Aortic smooth muscle cell (primary cell): ENCODE data around the gene KLRC1. TPM values are rescaled to one million over a fixed set of nuclear protein-coding genes. Genes with fewer than 3 reads are reported as not detected.

Source experiments
- total RNA-seq: library from RNA; depleted of rRNA; stranded (reverse); fragments of >200 nt; gene quantifications from 2 replicates; pipeline ENCODE4 v1.2.3, GENCODE V29; 2014

Gene KLRC1
- not detected in 2 replicates for total RNA-seq

GRCh38 chr12:10453156-10453555, at the start of gene KLRC1:
Gene KLRC1 (minus strand): TSS chr12:10453377. CDS start chr12:10451156, 2,221 bp downstream.

GRCh38 chr12:10435816-10436215, 17.4 kb downstream of the KLRC1 start, which contains the start of gene KLRC2:
Gene KLRC2 (minus strand): TSS chr12:10436010. CDS start chr12:10435986, 24 bp downstream.

GRCh38 chr12:10420334-10420733, 32.8 kb downstream of the KLRC1 start, which contains the start of gene KLRC3:
Gene KLRC3 (minus strand): TSS chr12:10420595. CDS start chr12:10420550, 45 bp downstream.

GRCh38 chr12:10409392-10409791, 43.8 kb downstream of the KLRC1 start, which contains the start of gene KLRC4:
Gene KLRC4 (minus strand): TSS chr12:10409757. CDS start chr12:10409575, 182 bp downstream.

Other genes with a start within 250 kb of the KLRC1 start
- gene GABARAPL1, start 240.5 kb downstream of the KLRC1 start, total RNA-seq = 45.8 and 55.0 TPM in 2 replicates
- 0.06 and 0.13 TPM in 2 replicates for gene KLRD1, start 145.5 kb downstream of the KLRC1 start, total RNA-seq
- gene KLRK1, start 63.3 kb downstream of the KLRC1 start, total RNA-seq = not detected in 2 replicates
- not detected in 2 replicates for gene KLRC4, start 43.6 kb downstream of the KLRC1 start, total RNA-seq
- gene KLRC3, start 32.8 kb downstream of the KLRC1 start, total RNA-seq = not detected in 2 replicates
- gene KLRC2, start 17.4 kb downstream of the KLRC1 start, total RNA-seq = not detected in 2 replicates
- gene EIF2S3B, start 52.5 kb upstream of the KLRC1 start, total RNA-seq = 0.93 and 1.3 TPM in 2 replicates
- gene MAGOHB, start 160.2 kb upstream of the KLRC1 start, total RNA-seq = 21.7 and 27.8 TPM in 2 replicates
- 0.40 and 0.56 TPM in 2 replicates for gene STYK1, start 220.7 kb upstream of the KLRC1 start, total RNA-seq